ENCODE results near the gene MRM2. TPM values are rescaled to one million over a fixed set of nuclear protein-coding genes. Genes with fewer than 3 reads are reported as not detected.

MRM2 gene
- total RNA-seq, 1 experiment from 2014 or later = 38.9 TPM

DNA sequence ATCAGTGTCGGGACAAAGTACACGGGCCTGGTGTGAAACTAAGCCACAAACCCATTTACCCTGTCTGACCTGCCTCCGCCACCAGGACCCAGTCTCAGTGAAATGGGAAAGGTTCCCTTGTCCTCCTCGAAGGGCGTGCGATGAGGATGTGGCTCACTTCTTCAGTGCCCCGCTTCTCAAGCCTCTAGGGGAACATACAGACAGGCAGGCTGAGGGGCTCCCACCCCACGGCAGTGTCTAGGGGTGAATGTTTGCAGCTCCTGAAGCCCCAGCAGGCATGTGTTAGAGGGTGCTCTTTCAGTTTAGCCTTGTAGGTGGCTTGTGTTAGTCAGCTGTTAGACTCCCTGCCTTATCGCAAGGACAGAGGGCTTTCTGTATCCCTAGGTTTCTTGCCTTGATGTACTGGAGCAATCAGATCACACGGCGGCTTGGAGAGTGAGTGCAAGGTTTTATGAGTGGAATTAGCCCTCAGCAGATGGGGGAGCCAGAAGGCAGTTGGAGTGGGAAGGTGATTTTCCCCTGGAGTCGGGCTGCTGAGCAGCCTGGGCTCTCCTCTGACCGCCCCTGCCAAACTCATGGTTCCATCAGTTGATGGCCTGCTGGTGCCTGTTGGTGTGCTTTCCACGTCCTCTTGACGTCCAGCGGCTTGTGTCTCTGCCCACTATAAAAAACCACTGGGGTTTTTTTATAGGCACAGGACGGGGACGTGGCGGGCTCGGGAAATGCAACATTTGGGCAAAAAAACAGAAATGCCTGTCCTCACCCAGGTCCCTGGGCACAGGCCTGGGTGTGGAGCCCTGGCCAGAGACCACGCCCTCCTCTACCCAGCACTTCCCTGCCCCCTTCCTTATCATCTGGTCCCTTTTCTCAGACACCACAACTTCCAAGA lies 780 bp upstream of the MRM2 start:
- ChIA-PET POLR2A (interaction anchor here (1.0 kb wide), 1 partner anchor 10 kb away, joined by 8 read pairs; the partner anchor contains the start of gene MAD1L1), CTCF (interaction anchor here (0.5 to 1.8 kb wide), 4 partner anchors 27 to 105 kb away, joined by 3 to 7 read pairs (median 4); no protein-coding TSS in a partner anchor)
- Mint-ChIP-seq H3K4me1 (peaks cover 13% of the 10 kb centered on the region), H3K4me3 (peak overlapping the region; percentile 87), H3K27ac (peak overlapping the region; percentile 75), H3K9me3 (no peaks in the 10 kb centered on the region), H3K36me3 (peaks cover 24% of the 10 kb centered on the region), H3K27me3 (ENCODE audit: low read depth) (no peaks in the 10 kb centered on the region)
- TF ChIP-seq, protein P1, sequence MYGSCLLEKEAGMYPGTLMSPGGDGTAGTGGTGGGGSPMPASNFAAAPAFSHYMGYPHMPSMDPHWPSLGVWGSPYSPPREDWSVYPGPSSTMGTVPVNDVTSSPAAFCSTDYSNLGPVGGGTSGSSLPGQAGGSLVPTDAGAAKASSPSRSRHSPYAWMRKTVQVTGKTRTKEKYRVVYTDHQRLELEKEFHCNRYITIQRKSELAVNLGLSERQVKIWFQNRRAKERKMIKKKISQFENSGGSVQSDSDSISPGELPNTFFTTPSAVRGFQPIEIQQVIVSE (CRISPR knock-in tag; IDR thresholded peaks at IDR 0.05; ENCODE audit: borderline replicate concordance) = no peak
- TF ChIP-seq ZNF423 (CRISPR knock-in tag; IDR thresholded peaks at IDR 0.05) = no peak
- TF ChIP-seq, protein P2, sequence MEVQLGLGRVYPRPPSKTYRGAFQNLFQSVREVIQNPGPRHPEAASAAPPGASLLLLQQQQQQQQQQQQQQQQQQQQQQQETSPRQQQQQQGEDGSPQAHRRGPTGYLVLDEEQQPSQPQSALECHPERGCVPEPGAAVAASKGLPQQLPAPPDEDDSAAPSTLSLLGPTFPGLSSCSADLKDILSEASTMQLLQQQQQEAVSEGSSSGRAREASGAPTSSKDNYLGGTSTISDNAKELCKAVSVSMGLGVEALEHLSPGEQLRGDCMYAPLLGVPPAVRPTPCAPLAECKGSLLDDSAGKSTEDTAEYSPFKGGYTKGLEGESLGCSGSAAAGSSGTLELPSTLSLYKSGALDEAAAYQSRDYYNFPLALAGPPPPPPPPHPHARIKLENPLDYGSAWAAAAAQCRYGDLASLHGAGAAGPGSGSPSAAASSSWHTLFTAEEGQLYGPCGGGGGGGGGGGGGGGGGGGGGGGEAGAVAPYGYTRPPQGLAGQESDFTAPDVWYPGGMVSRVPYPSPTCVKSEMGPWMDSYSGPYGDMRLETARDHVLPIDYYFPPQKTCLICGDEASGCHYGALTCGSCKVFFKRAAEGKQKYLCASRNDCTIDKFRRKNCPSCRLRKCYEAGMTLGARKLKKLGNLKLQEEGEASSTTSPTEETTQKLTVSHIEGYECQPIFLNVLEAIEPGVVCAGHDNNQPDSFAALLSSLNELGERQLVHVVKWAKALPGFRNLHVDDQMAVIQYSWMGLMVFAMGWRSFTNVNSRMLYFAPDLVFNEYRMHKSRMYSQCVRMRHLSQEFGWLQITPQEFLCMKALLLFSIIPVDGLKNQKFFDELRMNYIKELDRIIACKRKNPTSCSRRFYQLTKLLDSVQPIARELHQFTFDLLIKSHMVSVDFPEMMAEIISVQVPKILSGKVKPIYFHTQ (CRISPR knock-in tag; IDR thresholded peaks at IDR 0.05) = no peak
- TF ChIP-seq RELA (CRISPR knock-in tag; IDR thresholded peaks at IDR 0.05; ENCODE audit: borderline replicate concordance) = no peak
- TF ChIP-seq, protein P3, sequence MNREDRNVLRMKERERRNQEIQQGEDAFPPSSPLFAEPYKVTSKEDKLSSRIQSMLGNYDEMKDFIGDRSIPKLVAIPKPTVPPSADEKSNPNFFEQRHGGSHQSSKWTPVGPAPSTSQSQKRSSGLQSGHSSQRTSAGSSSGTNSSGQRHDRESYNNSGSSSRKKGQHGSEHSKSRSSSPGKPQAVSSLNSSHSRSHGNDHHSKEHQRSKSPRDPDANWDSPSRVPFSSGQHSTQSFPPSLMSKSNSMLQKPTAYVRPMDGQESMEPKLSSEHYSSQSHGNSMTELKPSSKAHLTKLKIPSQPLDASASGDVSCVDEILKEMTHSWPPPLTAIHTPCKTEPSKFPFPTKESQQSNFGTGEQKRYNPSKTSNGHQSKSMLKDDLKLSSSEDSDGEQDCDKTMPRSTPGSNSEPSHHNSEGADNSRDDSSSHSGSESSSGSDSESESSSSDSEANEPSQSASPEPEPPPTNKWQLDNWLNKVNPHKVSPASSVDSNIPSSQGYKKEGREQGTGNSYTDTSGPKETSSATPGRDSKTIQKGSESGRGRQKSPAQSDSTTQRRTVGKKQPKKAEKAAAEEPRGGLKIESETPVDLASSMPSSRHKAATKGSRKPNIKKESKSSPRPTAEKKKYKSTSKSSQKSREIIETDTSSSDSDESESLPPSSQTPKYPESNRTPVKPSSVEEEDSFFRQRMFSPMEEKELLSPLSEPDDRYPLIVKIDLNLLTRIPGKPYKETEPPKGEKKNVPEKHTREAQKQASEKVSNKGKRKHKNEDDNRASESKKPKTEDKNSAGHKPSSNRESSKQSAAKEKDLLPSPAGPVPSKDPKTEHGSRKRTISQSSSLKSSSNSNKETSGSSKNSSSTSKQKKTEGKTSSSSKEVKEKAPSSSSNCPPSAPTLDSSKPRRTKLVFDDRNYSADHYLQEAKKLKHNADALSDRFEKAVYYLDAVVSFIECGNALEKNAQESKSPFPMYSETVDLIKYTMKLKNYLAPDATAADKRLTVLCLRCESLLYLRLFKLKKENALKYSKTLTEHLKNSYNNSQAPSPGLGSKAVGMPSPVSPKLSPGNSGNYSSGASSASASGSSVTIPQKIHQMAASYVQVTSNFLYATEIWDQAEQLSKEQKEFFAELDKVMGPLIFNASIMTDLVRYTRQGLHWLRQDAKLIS (CRISPR knock-in tag; IDR thresholded peaks at IDR 0.05; ENCODE audit: borderline replicate concordance) = no peak
- TF ChIP-seq ELF4 (CRISPR knock-in tag; IDR thresholded peaks at IDR 0.05; ENCODE audit: low read depth) = no peak
- TF ChIP-seq, protein P4, sequence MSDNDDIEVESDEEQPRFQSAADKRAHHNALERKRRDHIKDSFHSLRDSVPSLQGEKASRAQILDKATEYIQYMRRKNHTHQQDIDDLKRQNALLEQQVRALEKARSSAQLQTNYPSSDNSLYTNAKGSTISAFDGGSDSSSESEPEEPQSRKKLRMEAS (CRISPR knock-in tag; IDR thresholded peaks at IDR 0.05) = no peak
- TF ChIP-seq ZNF396 (CRISPR knock-in tag; IDR thresholded peaks at IDR 0.05; ENCODE audit: borderline replicate concordance) = no peak
- TF ChIP-seq HMGA2 (CRISPR knock-in tag; IDR thresholded peaks at IDR 0.05) = no peak
- no peak for TF ChIP-seq ZNF232 (CRISPR knock-in tag; IDR thresholded peaks at IDR 0.05)
- TF ChIP-seq SOX15 (CRISPR knock-in tag; IDR thresholded peaks at IDR 0.05) = no peak
- DNase-seq (ENCODE audit: low spot score) (no peak), ATAC-seq (peak; percentile 10)

DNA sequence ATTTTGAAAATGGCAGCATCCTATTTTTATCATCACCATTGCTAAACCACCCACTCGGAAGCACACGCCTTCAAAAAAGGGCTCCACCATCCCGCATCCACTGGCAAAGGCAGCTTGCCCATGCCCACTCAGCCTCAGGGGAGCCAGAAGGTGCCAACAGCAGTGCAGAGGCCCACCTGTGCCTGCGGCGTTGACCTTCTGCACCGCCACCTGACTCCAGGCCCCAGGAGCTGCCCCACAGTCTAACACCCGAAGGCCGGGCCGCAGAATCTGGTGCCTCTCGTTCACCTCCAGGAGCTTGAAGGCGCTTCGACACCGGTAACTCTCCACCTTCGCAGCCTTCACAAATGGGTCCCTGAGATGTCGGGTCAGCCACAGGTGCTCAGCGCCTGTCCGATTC lies 2.8 kb downstream of the MRM2 start:
- no peaks in the 10 kb centered on the region for H3K27me3 Mint-ChIP-seq (ENCODE audit: low read depth)
- ATAC-seq (no peak), DNase-seq (ENCODE audit: low spot score) (no peak)
- peaks cover 40% of the 10 kb centered on the region for H3K36me3 Mint-ChIP-seq
- no peaks in the 10 kb centered on the region for H3K9me3 Mint-ChIP-seq
- H3K27ac Mint-ChIP-seq = no peak overlapping the region
- TF ChIP-seq ELF4 (CRISPR knock-in tag; IDR thresholded peaks at IDR 0.05; ENCODE audit: low read depth) = no peak
- no peak for TF ChIP-seq PRRX2 (CRISPR knock-in tag; IDR thresholded peaks at IDR 0.05)
- no peak for TF ChIP-seq CBFB (CRISPR knock-in tag; IDR thresholded peaks at IDR 0.05; ENCODE audit: low read depth)
- TF ChIP-seq GTF2I (CRISPR knock-in tag; conservative IDR thresholded peaks at IDR 0.05) = no peak
- TF ChIP-seq, protein P5, sequence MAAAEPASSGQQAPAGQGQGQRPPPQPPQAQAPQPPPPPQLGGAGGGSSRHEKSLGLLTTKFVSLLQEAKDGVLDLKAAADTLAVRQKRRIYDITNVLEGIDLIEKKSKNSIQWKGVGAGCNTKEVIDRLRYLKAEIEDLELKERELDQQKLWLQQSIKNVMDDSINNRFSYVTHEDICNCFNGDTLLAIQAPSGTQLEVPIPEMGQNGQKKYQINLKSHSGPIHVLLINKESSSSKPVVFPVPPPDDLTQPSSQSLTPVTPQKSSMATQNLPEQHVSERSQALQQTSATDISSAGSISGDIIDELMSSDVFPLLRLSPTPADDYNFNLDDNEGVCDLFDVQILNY (CRISPR knock-in tag; IDR thresholded peaks at IDR 0.05) = no peak
- no peak for TF ChIP-seq FOXP1 (CRISPR knock-in tag; IDR thresholded peaks at IDR 0.05; ENCODE audit: borderline replicate concordance)
- POLR2A ChIA-PET = interaction anchor here (0.6 kb wide), 1 partner anchor 123 kb away, joined by 3 read pairs; no protein-coding TSS in a partner anchor
- CTCF ChIA-PET = interaction anchor here (2.4 kb wide), 1 partner anchor 109 kb away, joined by 7 read pairs; no protein-coding TSS in a partner anchor
- no peak overlapping the region for H3K4me3 Mint-ChIP-seq
- peaks cover 11% of the 10 kb centered on the region for H3K4me1 Mint-ChIP-seq

Data from WTC11 (cell line).